H9 (cell line): Measurements from ENCODE around the gene SLBP. TPM values are rescaled to one million over a fixed set of nuclear protein-coding genes. Genes with fewer than 3 reads are reported as not detected.

Experiments
- DNase-seq: peaks from one replicate; pipeline ENCODE4 v3.0.0-alpha.2; 2017
- H2AFZ ChIP-seq: one replicate; pipeline ENCODE4 v1.6.1; 2013; ENCODE audit warnings: mild to moderate bottlenecking, low read length, control low read depth, moderate library complexity
- H2AK5ac ChIP-seq: 2 replicates; pipeline ENCODE4 v1.6.1; 2013; ENCODE audit warnings: low read length, control low read depth, mixed read lengths; ENCODE audit not compliant: insufficient read length
- H2BK120ac ChIP-seq: one replicate; pipeline ENCODE4 v1.6.1; 2013; ENCODE audit warnings: low read depth, mild to moderate bottlenecking, low read length, control low read depth, inconsistent platforms; ENCODE audit not compliant: poor library complexity, severe bottlenecking
- H2BK12ac ChIP-seq: 2 replicates; pipeline ENCODE4 v1.6.1; 2013; ENCODE audit warnings: low read length, control low read depth, mixed read lengths, low read depth; ENCODE audit not compliant: insufficient read length
- H2BK15ac ChIP-seq: 2 replicates; pipeline ENCODE4 v1.6.1; 2013; ENCODE audit warnings: low read depth, low read length, control low read depth
- H2BK20ac ChIP-seq: one replicate; pipeline ENCODE4 v1.6.1; 2013; ENCODE audit warnings: low read depth, mild to moderate bottlenecking, low read length, control low read depth, inconsistent platforms; ENCODE audit not compliant: poor library complexity, severe bottlenecking
- H2BK5ac ChIP-seq: 2 replicates; pipeline ENCODE4 v1.6.1; 2013; ENCODE audit warnings: low read length, control low read depth, mixed read lengths; ENCODE audit not compliant: insufficient read length
- H3K14ac ChIP-seq: 2 replicates; pipeline ENCODE4 v1.6.1; 2013; ENCODE audit warnings: low read length, control low read depth; ENCODE audit not compliant: insufficient read depth
- H3K18ac ChIP-seq: 2 replicates; pipeline ENCODE4 v1.6.1; 2013; ENCODE audit warnings: low read depth, mild to moderate bottlenecking, mixed read lengths, low read length, control low read depth; ENCODE audit not compliant: insufficient read length
- H3K23ac ChIP-seq: 2 replicates; pipeline ENCODE4 v1.6.1; 2013; ENCODE audit warnings: low read length, control low read depth, mixed read lengths, low read depth; ENCODE audit not compliant: insufficient read length
- H3K23me2 ChIP-seq: 2 replicates; pipeline ENCODE4 v1.6.1; 2013; ENCODE audit warnings: low read depth, mild to moderate bottlenecking, mixed read lengths, low read length, control low read depth; ENCODE audit not compliant: insufficient read length, poor library complexity, severe bottlenecking
- H3K27ac ChIP-seq: 2 replicates; pipeline ENCODE4 v1.5.1; 2013; ENCODE audit warnings: low read length, control low read depth, mixed read lengths, low read depth; ENCODE audit not compliant: insufficient read length
- H3K27me3 ChIP-seq: 2 replicates; pipeline ENCODE4 v1.6.1; 2013; ENCODE audit warnings: low read length, control low read depth, inconsistent platforms; ENCODE audit not compliant: insufficient read depth
- H3K4ac ChIP-seq: 2 replicates; pipeline ENCODE4 v1.6.1; 2013; ENCODE audit warnings: low read depth, mild to moderate bottlenecking, control low read depth, inconsistent platforms, low read length, moderate library complexity
- H3K4me1 ChIP-seq: 2 replicates; pipeline ENCODE4 v1.6.1; 2013; ENCODE audit warnings: low read length, control low read depth, inconsistent platforms; ENCODE audit not compliant: insufficient read depth
- H3K4me2 ChIP-seq: 2 replicates; pipeline ENCODE4 v1.6.1; 2013; ENCODE audit warnings: low read length, control low read depth, mixed read lengths; ENCODE audit not compliant: insufficient read length, insufficient read depth
- H3K56ac ChIP-seq: 2 replicates; pipeline ENCODE4 v1.6.1; 2013; ENCODE audit warnings: low read depth, mild to moderate bottlenecking, mixed read lengths, low read length, control low read depth; ENCODE audit not compliant: insufficient read length
- H3K79me1 ChIP-seq: 2 replicates; pipeline ENCODE4 v1.6.1; 2013; ENCODE audit warnings: low read depth, mild to moderate bottlenecking, moderate library complexity, low read length, control low read depth, inconsistent platforms; ENCODE audit not compliant: insufficient read depth, poor library complexity, severe bottlenecking
- H3K79me2 ChIP-seq: 2 replicates; pipeline ENCODE4 v1.6.1; 2013; ENCODE audit warnings: low read length, control low read depth, inconsistent platforms; ENCODE audit not compliant: insufficient read depth
- H3K9ac ChIP-seq: 2 replicates; pipeline ENCODE4 v1.6.1; 2013; ENCODE audit warnings: low read length, control low read depth, mixed read lengths; ENCODE audit not compliant: insufficient read length; ENCODE audit errors: extremely low read depth
- H3K9me3 ChIP-seq: one replicate; pipeline ENCODE4 v1.6.1; 2013; ENCODE audit warnings: low read depth, low read length, inconsistent platforms; ENCODE audit not compliant: control insufficient read depth
- H3T11ph ChIP-seq: one replicate; pipeline ENCODE4 v1.6.1; 2013; ENCODE audit warnings: mild to moderate bottlenecking, low read length, control low read depth, inconsistent platforms
- H4K20me1 ChIP-seq: one replicate; pipeline ENCODE4 v1.6.1; 2013; ENCODE audit not compliant: control insufficient read depth, insufficient read length, insufficient read depth
- H4K5ac ChIP-seq: 2 replicates; pipeline ENCODE4 v1.6.1; 2013; ENCODE audit warnings: low read depth, mild to moderate bottlenecking, mixed read lengths, low read length, control low read depth; ENCODE audit not compliant: insufficient read length
- H4K8ac ChIP-seq: replicated peaks from 2 replicates; pipeline ENCODE4 v1.6.1; 2013; ENCODE audit warnings: low read length, control low read depth, mixed read lengths, low read depth; ENCODE audit not compliant: insufficient read length
- H4K91ac ChIP-seq: 2 replicates; pipeline ENCODE4 v1.6.1; 2013; ENCODE audit warnings: low read depth, mild to moderate bottlenecking, moderate library complexity, mixed read lengths, low read length, control low read depth; ENCODE audit not compliant: insufficient read length
- H3K27ac Mint-ChIP-seq, 3 experiments: 2 replicates in 2 of 3; 3 replicates in 1 of 3; pipeline ENCODE4 v1.8.0; 2020 to 2021; ENCODE audit warnings: mixed read lengths in 3 of 3, mild to moderate bottlenecking in 1 of 3, moderate library complexity in 1 of 3
- H3K27me3 Mint-ChIP-seq: 2 replicates; pipeline ENCODE4 v1.8.0; 2021; ENCODE audit warnings: low read depth, mild to moderate bottlenecking, moderate library complexity, mixed read lengths
- H3K36me3 Mint-ChIP-seq, 3 experiments: 2 replicates in 2 of 3; 3 replicates in 1 of 3; pipeline ENCODE4 v1.8.0; 2020 to 2021; ENCODE audit warnings: low read depth in 3 of 3, mixed read lengths in 3 of 3; ENCODE audit not compliant: insufficient read depth in 1 of 3
- H3K4me1 Mint-ChIP-seq, 2 experiments: 2 replicates each; pipeline ENCODE4 v1.8.0; 2020; ENCODE audit warnings: mixed read lengths in 2 of 2
- H3K4me3 Mint-ChIP-seq, 2 experiments: 2 replicates in 1 of 2; 3 replicates in 1 of 2; pipeline ENCODE4 v1.8.0; 2020 to 2021; ENCODE audit warnings: mild to moderate bottlenecking in 2 of 2, mixed read lengths in 2 of 2, moderate library complexity in 1 of 2
- H3K9me3 Mint-ChIP-seq, 2 experiments: 2 replicates in 1 of 2; 3 replicates in 1 of 2; pipeline ENCODE4 v1.8.0; 2020; ENCODE audit warnings: mild to moderate bottlenecking in 2 of 2, mixed read lengths in 2 of 2, moderate library complexity in 1 of 2
- WGBS: extraction: QIAGEN DNeasy Blood & Tissue Kit; methylation state at CpG from one replicate; pipeline ENCODE4 v1.1.7; 2013; ENCODE audit warnings: missing lambda C conversion rate, low lambda C conversion rate, mixed read lengths; ENCODE audit not compliant: insufficient read length; ENCODE audit errors: extremely low coverage; 5-methylcytosine and 5-hydroxymethylcytosine counted together
- total RNA-seq: library from RNA; stranded (reverse); gene quantifications from 2 replicates; pipeline ENCODE4 v1.2.1, GENCODE V29; 2021
- TF ChIP-seq, protein P1 (sequence below): fragments of 200-600 bp; sonication (generic); conservative IDR thresholded peaks from 3 replicates; pipeline ENCODE4 v1.8.0; 2021; ENCODE audit warnings: antibody characterized with exemption, mild to moderate bottlenecking

The SLBP gene
- total RNA-seq, 1 experiment from 2014 or later: 62.7 TPM

GRCh38 chr4:1656132-1656531 lies 56.0 kb downstream of the SLBP start:
- Histone ChIP-seq H2BK12ac (no peak overlapping the region), H4K91ac (no peak overlapping the region), H3K56ac (no peak overlapping the region), H4K8ac (no peak overlapping the region), H3K14ac (no peak overlapping the region), H3K9me3 (no peaks in the 10 kb centered on the region), H3K23me2 (no peaks in the 10 kb centered on the region), H2BK15ac (no peak overlapping the region), H3K27ac (no peak overlapping the region), H4K5ac (no peak overlapping the region), H2BK120ac (no peak overlapping the region), H4K20me1 (no peaks in the 10 kb centered on the region), H3K4me2 (no peak overlapping the region), H3K9ac (no peak overlapping the region), H3K79me2 (no peaks in the 10 kb centered on the region), H3T11ph (no peak overlapping the region), H2BK20ac (no peak overlapping the region), H2BK5ac (no peak overlapping the region), H3K27me3 (no peaks in the 10 kb centered on the region), H3K79me1 (no peaks in the 10 kb centered on the region), H3K18ac (no peak overlapping the region), H3K4me1 (no peaks in the 10 kb centered on the region), H3K4ac (no peak overlapping the region), H2AK5ac (no peak overlapping the region), H3K23ac (no peak overlapping the region), H2AFZ (no peak overlapping the region)
- no peak for DNase-seq
- H3K4me3 Mint-ChIP-seq: no peak overlapping the region
- H3K27me3 Mint-ChIP-seq: no peaks in the 10 kb centered on the region
- no peaks in the 10 kb centered on the region; a peak in 1 of 7 replicates for H3K36me3 Mint-ChIP-seq
- WGBS: no CpG with 5 or more reads among the region's 5 CpGs
- H3K9me3 Mint-ChIP-seq: no peaks in the 10 kb centered on the region; a peak in 1 of 5 replicates
- H3K27ac Mint-ChIP-seq: peak overlapping the region in 2 of 3 experiments; percentile 18 to 83; a peak in 2 of 7 replicates
- TF ChIP-seq, protein P1, sequence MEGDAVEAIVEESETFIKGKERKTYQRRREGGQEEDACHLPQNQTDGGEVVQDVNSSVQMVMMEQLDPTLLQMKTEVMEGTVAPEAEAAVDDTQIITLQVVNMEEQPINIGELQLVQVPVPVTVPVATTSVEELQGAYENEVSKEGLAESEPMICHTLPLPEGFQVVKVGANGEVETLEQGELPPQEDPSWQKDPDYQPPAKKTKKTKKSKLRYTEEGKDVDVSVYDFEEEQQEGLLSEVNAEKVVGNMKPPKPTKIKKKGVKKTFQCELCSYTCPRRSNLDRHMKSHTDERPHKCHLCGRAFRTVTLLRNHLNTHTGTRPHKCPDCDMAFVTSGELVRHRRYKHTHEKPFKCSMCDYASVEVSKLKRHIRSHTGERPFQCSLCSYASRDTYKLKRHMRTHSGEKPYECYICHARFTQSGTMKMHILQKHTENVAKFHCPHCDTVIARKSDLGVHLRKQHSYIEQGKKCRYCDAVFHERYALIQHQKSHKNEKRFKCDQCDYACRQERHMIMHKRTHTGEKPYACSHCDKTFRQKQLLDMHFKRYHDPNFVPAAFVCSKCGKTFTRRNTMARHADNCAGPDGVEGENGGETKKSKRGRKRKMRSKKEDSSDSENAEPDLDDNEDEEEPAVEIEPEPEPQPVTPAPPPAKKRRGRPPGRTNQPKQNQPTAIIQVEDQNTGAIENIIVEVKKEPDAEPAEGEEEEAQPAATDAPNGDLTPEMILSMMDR: no peak
- peaks cover 5 to 7% of the 10 kb centered on the region in 2 experiments; a peak in 3 of 4 replicates for H3K4me1 Mint-ChIP-seq
